GM12872 (cell line): ENCODE results near the gene AP2A1.

Source experiments
- CTCF ChIP-seq: IDR thresholded peaks from 3 replicates; pipeline ENCODE4 v1.5.1; 2011; ENCODE audit warnings: low read depth, mild to moderate bottlenecking, low read length, moderate library complexity; ENCODE audit not compliant: insufficient read depth

AP2A1 gene

GRCh38 chr19:49850221-49850486 is 83.4 kb downstream of the AP2A1 start:
- TF ChIP-seq CTCF: no peak

GRCh38 chr19:49850487-49851342 is 83.9 kb downstream of the AP2A1 start, which contains the start of gene PTOV1:
PTOV1 (plus strand) TSS chr19:49851159.
- TF ChIP-seq CTCF: no peak

- TF ChIP-seq CTCF: no peak
These were observed 84.9 kb downstream of the AP2A1 start for GRCh38 chr19:49851456-49852259.

GRCh38 chr19:49852631-49853126 is 85.9 kb downstream of the AP2A1 start:
- no peak for TF ChIP-seq CTCF

- TF ChIP-seq CTCF: no peak
These were observed 87.1 kb downstream of the AP2A1 start for GRCh38 chr19:49853852-49854377.

GRCh38 chr19:49854378-49855263 is 87.8 kb downstream of the AP2A1 start:
- TF ChIP-seq CTCF: no peak

GRCh38 chr19:49855277-49855675 is 88.5 kb downstream of the AP2A1 start:
- no peak for TF ChIP-seq CTCF
